ENCODE measurements around the gene EPHA1.
"Not testable (repeated sequence)": the region's sequence is repeated elsewhere in the genome, so short reads cannot be mapped to it uniquely, and the experiment has no call there.

Gene EPHA1

DNA sequence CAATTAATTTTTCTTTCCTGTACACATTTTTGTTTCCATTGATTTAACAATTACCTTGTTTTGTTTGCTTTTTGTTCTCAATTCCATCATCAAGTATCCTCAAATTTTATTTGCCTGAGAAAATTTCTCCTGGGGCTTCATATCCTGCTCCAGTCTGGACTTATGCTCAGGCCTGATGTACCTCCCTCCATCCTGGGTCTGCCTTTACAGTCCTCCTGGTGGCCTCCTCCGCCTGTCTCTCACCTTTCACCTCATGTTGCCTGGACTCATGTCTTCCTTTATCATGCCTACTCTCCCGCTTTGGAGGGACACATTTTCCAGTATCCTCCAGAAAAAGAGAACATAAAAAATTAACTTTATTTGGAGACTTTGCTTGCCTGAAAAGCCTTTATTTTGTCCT lies 22.5 kb upstream of the EPHA1 start:
- DNase-seq (ENCODE audit: low spot score): no peak

DNA sequence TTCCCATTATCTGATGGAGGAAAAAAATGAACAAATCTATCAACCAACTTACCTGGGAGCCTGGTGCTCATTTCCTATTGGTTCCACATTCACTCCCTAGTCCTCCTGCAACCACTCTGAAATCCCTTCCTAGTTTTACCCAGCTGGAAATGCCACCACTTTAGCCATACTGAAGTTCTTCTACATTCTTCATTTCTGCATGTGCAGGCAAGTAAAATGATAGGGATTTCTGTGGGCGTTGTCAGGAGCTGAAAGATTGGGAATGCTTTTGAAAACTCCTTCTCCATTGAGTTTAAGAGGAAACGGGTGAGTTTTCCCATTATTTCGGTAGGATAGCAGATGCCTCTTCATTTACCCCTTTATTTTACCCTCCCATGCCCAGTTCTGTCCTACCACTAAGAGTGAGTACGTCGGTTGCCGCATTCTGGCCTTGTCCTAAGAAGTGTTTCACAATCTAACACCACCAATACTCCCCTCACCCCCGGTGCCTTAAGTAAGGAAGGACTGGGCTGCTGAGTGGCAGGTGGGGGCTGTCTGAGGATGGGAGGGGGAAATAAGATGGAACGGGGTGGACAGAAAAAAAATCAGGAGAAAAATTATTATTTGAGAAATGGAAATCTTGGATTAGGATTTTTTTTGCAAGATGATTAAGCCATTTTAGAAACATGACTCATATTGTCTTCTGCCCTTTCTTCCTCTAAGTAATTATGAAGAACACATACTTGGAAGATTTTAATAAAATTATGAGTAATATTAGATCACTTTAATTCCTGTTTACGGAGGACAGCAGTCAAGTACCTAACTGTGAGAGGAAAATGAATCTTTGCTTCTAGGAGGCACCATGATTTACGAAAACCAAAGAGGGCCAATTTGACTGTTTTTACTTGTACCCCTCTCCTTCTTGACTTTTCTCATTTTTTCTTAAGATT lies 21.4 kb upstream of the EPHA1 start:
- DNase-seq (ENCODE audit: low spot score): no peak

DNA sequence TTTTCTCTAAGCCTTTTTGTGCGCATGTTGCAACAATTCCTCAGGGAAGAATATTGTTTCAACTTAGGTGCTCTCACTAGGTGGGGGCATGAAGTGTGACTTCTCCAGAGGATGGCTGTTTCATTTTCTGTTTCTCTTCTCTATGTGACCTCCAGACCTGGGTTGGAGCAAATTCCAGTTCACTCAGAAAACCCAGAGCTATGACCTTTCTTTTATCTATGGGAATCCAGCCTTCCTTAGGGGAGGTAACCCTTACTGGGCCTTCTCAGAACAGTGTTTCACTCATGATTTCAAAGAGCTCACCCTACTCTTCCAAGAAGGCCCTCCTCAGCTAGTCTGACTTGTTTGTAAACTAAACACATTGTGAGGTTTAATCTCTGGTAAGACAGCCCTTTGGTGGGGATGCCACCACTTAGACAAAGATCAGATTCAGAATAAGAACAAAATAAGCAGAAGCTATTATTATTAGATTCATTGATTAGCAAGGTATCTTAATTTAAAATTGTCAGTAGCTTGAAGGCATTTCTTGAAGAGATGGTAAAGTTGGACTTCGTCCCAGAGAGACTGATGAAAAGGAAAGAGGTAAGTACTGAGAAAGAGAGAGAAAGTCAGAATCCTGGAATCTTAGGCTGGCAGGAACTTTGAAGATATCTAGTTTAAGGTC lies 18.0 kb upstream of the EPHA1 start:
- DNase-seq (ENCODE audit: low spot score): no peak

DNA sequence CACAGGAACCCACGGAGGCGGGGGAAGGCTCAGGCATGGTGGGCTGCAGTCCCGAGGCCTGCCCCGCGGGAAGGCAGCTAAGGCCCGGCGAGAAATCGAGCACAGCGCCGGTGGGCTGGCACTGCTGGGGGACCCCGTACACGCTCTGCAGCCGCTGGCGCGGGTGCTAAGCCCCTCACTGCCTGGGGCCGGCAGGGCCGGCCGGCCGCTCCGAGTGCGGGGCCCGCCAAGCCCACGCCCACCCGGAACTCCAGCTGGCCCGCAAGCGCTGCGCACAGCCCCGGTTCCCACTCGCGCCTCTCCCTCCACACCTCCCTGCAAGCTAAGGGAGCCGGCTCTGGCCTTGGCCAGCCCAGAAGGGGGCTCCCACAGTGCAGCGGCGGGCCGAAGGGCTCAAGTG lies 15.8 kb upstream of the EPHA1 start:
- not testable (repeated sequence) for DNase-seq (ENCODE audit: low spot score)

DNA sequence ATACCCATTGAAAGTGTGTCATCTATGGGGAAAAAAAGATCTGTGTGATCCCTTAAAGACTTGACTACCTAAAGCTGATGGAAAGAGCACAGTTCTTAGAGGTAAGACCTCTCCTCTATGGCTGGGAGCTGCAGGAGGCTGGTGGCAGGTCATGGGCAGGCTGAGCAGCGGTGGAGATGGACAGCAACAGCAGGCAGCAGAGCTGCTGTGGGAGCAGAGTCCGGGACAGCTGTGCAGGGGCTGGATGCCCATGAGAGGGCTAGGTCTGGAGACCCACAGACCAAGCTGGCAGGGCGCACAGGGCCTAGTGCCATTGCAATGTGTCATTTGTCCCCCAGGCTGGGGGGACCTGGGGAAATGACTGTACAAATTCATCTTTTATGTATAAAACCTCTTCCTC lies 13.4 kb upstream of the EPHA1 start:
- DNase-seq (ENCODE audit: low spot score): no peak

DNA sequence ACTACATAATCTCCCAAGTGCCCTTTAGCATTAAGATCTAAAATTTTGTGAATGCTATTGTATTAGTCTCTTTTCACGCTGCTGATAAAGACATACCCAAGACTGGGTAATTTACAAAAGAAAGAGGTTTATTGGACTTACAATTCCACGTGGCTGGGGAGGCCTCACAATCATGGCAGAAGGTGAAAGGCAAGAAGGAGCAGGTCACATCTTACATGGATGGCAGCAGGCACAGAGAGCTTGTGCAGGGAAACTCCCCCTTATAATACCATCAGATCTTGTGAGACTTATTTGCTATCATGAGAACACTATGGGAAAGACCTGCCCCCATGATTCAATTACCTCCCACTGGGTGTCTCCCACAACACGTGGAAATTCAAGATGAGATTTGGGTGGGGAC lies 12.0 kb upstream of the EPHA1 start:
- DNase-seq (ENCODE audit: low spot score): not testable (repeated sequence)

DNA sequence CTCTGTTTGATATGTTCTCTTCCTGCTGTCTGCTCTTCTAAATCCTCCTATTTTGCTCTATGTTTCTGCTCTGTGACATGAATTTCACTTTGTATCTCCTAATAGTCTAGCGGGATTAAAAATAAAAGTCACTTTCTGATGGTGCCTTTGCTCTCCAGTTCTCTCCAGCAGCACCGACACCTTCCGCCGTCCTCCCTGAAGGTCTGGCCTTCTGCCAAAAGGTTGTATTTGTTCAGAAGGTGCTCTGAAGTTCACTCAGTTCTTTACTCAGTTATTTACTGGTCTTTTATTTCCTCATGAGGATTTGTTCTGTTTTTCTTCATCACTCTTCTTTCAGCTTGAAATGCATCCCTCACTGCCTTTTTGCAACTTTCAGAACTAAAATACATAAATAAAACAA lies 11.2 kb upstream of the EPHA1 start:
- DNase-seq (ENCODE audit: low spot score): no peak

DNA sequence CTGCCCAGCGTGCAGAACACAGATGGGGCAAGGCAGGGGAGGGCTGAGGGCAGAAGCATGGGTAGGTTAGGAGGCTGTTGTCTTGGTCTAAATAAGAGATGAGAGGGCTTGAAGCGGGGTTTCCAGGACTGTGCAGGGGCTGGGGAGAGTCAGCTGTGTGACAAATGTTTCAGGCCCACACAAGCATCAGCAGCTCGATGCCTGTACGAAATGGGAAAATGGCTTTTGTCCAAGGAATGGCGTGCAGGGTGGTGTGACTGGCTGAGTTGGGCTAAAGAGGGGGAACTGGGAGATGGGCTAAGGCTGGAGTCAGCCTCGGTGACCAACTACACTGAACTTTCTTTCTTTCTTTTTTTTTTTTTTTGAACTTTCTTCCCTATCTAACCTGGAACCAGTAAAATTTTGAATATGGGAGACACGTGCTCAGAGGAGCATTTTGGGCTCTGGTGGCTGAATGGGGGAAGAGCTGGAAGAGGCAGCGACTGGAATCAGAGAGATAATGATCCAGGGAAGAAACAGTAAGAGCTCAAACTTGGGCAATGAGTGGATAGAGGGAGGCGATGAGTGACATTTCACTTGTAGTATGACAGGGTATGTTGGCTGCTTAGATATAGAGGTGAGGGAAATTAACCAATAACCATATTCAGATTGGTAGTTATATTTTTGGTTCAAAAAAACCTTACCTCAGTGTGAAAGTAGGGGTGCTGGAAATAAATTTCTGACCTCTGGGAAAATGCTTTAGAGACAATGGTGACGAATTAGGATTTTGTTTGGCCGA lies 10.2 kb upstream of the EPHA1 start:
- no peak for DNase-seq (ENCODE audit: low spot score)

DNA sequence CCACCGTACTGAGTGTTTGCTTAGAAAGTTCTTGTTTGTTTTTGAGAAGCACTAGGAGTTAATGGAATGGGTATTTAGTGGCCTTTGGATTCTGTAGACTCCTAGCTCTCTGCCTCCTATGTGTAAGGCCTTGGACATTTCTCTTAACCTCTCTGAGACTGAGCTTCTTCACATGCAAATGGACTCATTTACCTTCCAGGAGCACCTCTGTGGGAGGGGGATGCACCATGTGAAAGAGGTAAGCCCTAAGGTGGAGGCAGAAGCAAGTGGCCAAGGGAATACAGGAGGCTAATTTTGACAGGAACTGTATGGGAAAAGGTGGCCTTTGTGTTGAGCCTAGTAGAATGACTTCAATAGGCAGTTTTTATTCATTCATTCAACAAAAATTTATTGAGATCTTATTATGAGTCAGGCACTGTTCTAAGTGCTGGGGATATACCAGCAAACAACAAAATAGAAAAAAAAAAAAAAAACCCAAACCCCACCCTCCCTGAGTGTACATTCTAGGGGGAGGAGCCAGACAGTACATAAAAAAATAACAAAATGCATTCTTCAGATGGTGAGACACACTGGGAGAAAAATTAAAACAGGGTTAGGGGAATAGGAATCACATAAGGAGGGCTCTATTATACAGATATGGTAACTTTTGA lies 9.2 kb upstream of the EPHA1 start:
- no peak for DNase-seq (ENCODE audit: low spot score)

DNA sequence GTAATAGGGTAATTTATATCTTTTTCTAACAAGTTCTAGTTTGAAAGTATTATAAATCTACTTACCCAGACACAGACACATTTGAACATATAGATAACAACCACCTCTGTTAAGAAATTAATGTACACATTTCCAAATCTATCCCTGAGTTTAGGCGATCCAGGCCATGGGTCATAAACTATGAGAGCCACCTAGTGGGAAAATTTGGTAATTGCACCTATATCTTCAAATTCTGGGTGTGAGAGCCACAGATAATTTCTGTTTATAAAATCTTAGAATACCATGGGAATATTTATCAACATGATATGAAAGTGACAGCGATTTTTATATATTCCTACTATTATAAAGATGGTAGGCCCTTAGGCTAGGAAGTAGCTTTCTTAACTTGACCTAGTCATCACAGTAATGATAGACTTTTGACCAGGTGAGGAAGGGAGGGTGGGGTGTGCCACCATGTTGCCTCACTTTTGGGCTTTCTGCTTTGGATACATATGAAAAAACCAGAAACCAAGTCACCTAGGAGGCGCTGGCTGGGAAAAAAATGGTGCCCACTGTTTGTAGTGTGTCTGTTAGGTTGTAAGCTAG lies 8.0 kb upstream of the EPHA1 start:
- DNase-seq (ENCODE audit: low spot score): peak; percentile 58

DNA sequence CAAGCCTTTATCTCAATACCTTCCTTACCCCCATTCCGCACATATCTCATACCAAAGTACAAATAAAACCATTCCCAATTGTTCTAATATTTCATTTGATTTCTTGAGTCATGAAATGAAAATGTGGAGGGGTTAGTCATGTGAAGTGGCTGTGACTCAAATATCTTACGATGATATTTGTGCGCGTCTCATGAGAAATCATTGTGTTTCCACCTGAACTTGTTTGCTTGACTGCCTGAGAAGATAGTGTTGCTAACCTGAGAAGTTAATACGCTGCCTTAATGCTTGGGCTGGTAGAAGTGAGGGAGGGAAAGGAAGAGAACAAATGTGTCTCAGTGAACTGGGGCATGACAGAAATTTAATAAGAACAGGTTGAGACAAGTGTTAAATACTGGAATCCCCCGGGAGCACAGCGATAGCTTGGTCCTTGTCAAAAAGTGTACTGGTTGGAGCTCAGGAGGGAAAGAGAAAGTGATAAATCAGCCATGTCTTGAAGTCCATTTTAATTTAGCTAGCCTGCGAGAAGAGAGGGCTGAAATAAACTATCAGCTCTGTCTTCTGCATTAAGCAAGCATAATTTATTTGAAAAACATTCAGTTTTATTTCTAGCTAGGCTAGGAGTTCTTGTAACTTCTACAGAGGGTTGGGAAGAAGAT lies 7.2 kb upstream of the EPHA1 start:
- DNase-seq (ENCODE audit: low spot score): no peak

DNA sequence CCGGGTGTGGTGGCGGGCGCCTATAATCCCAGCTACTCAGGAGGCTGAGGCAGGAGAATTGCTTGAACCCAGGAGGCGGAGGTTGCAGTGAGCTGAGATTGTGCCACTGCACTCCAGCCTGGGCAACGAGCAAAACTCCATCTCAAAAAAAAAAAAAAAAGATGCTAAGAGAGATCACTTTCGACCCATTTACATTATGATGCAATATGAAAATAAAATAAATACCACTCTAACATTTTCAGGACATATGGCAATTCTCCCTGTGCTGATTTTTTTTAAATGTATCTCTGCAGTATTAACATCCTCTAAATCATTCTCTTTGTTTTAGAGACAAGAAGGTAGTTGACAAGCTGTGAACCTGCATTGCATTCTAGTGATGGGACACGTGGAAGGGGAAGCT lies 6.6 kb upstream of the EPHA1 start:
- DNase-seq (ENCODE audit: low spot score): not testable (repeated sequence)

DNA sequence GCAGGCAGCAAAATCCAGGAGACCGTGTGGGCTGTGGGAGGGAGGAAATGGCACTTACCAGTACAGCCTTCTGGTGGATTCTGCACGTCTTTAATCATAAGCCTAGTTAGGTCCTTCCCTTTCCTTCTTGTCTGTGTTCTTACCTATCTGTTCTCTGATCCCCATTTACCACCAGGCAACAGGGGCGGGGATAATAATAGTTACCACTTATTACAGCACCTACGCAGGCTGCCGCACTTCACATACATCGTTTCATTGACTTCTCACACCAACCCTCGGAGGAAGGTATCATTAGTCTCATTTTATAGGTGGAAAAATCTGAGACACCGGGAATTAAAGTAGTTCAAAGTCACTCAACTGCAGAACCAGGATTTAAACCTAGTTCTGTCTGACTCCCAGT lies 4.5 kb upstream of the EPHA1 start:
- DNase-seq (ENCODE audit: low spot score): no peak

DNA sequence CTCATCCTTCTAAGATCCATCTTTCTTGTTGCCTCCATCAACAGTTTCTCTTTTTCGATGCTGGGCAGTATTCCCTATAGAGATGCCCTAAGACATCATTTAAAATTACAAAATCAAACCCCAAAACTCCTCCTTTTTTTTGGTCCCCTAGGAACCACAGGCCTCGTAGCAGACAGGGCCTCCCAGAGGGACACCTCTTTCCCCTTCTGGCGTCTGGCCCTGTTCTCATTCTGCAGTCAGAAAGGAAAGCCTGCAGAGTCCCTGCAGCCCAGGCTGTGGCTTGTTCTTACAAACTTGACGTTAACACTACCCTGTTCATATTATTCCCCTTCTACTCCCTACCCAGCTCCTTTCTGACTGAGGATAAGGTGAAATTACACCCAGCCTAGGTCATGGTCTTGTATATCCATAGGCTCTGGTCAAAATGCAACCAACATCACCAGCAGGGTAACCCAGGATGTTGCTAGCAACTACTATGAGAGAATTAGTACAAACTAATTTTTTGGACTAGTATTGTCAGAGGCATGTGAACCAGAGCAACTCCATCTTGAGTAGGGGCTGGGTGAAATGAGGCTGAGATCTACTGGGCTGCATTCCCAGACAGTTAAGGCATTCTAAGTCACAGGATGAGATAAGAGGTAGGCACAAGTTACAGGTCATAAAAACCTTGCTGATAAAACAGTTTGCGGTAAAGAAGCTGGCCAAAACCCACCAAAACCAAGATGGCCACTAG lies 3.5 kb upstream of the EPHA1 start:
- no peak for DNase-seq (ENCODE audit: low spot score)

DNA sequence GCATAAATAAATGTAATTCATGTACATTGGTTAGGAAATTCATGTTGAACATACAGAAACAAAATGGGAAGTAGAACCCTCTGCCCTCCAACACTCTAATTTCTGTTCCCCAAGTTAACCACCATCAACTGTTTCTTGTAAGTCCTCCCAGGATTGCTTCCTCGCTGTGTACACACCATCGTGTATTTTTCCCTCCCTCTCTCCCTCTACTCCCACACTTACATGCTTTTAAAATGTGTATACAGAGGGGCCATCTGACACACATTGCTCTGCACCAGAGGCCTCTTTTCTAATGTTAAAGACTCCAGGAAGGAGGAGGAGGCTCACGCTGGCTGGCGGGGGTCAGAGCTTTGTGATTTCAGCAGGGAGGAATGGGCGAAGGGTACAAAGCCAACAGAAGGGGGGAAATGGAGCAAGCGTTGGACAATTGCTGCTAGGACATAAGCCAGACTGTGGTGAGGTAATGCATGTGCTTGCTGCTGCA lies 1.9 kb upstream of the EPHA1 start:
- no peak for DNase-seq (ENCODE audit: low spot score)

DNA sequence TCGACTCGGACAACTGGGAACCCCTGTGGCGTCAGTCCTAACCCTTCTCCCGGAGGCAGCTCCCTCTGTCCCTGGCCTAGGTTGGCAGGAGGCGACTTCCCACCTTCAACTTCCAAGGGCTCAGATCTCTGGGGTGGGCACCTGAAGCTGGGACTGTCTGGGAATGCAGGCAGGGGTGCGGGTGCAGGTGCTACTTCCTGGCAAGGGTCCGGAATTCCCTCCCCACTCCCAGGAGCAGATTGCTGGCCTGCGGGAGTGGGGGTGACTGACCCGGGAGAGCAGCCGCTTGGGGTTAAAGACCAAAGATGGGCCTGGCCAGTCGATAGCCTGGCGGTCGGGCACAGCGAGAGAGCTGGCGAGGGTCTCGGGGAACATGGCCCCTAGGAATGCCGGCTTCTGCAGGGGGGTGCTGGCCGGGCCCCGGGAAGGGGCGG lies 387 bp downstream of the EPHA1 start:
- DNase-seq (ENCODE audit: low spot score): no peak

DNA sequence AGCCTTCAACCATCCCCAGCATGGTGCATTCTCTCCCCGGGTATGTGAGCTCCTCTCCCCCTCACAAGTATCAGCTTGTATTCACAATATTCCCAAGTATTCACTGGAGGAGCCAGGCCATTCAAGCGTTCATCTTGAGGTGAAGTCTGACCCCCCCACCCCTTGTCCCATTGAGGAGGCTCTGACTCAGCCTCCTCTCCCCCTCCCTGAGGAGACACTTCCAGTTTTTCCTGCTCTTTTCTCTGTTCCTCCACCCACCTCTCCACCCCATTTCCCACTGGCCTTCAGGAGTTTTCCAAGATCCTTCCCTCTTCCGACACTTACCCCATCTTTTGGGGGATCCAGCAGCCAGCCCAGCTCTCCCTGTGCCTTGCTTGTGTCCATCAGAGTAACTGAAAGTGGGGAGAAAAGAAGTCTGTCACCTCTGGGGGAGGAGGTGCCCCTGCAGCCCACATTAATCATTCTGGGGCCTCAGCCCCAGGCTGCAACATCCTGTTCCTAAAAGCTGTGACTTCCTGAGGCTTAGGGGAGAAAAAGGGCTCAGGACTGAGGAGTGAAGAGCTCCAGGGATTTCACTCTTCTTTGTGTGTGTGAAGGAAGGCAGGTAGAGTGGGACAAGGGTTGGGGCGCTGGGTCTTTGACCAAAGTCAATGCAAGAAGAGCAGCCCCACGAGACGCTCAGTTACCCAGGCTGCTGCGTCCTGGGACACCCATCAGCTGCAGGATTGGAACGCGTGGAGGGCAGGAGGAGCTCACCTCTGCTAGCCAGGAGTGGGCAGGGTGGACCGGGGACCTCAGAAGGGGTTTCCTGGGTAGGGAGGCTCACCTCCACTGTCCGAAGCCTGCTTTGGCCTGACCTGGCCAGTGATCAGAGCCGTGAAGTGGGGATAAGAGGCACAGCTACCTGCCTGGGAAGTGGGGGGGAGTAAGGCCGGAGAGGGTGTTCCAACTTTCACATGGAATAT lies 1.1 kb downstream of the EPHA1 start:
- no peak for DNase-seq (ENCODE audit: low spot score)

DNA sequence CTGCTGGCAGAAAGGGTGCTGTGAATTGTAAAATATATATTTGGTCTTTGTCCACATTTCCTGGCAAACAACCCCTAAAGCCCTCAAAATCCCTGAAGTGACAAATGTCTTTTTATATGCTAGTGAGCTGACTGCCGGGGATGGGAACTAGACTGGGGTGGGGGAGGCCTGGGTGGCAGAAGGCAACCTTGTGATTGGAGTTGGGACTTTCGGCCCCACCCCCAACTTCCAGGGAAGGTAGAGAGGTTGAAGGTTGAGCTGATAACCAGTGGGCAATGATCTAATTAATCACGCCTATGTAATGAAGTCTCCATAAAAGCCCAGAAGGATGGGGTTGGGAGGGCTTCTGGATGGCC lies 2.7 kb downstream of the EPHA1 start:
- no peak for DNase-seq (ENCODE audit: low spot score)
